Astrocyte (in vitro differentiated cells and primary cell): Measurements from ENCODE around the gene TNFSF15.
"Not testable (repeated sequence)": the region's sequence is repeated elsewhere in the genome, so short reads cannot be mapped to it uniquely, and the experiment has no call there.

Source experiments
- EZH2 ChIP-seq: IDR thresholded peaks from 2 replicates; pipeline ENCODE4 v1.6.1; 2012; ENCODE audit warnings: mild to moderate bottlenecking, low read length, inconsistent platforms; ENCODE audit not compliant: insufficient read depth
- TF ChIP-seq, protein P1 (sequence below): IDR thresholded peaks from 2 replicates; pipeline ENCODE4 v1.5.1; 2011; ENCODE audit warnings: low read depth, mild to moderate bottlenecking, inconsistent platforms, low read length, moderate library complexity; ENCODE audit not compliant: insufficient read depth

DNA sequence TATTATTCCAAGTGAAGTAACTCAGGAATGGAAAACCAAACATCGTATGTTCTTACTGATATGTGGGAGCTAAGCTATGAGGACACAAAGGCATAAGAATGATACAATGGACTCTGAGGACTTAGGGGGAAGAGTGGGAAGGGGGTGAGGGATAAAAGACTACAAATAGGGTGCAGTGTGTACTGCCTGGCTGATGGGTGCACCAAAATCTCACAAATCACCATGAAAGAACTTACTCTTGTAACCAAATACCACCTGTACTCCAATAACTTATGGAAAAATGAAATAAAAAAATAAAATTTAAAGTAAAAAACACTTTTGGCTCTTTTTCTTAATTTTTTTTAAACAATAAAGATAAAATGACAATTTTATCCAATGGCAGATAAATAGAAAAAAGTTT, 64.3 kb downstream of the TNFSF15 start:
- TF ChIP-seq, protein P1, sequence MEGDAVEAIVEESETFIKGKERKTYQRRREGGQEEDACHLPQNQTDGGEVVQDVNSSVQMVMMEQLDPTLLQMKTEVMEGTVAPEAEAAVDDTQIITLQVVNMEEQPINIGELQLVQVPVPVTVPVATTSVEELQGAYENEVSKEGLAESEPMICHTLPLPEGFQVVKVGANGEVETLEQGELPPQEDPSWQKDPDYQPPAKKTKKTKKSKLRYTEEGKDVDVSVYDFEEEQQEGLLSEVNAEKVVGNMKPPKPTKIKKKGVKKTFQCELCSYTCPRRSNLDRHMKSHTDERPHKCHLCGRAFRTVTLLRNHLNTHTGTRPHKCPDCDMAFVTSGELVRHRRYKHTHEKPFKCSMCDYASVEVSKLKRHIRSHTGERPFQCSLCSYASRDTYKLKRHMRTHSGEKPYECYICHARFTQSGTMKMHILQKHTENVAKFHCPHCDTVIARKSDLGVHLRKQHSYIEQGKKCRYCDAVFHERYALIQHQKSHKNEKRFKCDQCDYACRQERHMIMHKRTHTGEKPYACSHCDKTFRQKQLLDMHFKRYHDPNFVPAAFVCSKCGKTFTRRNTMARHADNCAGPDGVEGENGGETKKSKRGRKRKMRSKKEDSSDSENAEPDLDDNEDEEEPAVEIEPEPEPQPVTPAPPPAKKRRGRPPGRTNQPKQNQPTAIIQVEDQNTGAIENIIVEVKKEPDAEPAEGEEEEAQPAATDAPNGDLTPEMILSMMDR = not testable (repeated sequence)
- not testable (repeated sequence) for TF ChIP-seq EZH2
